Osteocyte (in vitro differentiated cells): ENCODE measurements around the gene ANKRD55. TPM values are rescaled to one million over a fixed set of nuclear protein-coding genes. Genes with fewer than 3 reads are reported as not detected.
"Not testable (repeated sequence)": the region's sequence is repeated elsewhere in the genome, so short reads cannot be mapped to it uniquely, and the experiment has no call there.

ENCODE experiments used
- DNase-seq: peaks from one replicate; pipeline ENCODE4 v3.0.0; 2021; ENCODE audit warnings: mixed read lengths; ENCODE audit not compliant: unreplicated experiment; ENCODE audit errors: extremely low spot score
- H3K27ac Mint-ChIP-seq: one replicate; pipeline ENCODE4 v1.8.0; 2021; ENCODE audit warnings: mild to moderate bottlenecking, mixed read lengths; ENCODE audit not compliant: unreplicated experiment
- H3K27me3 Mint-ChIP-seq: one replicate; pipeline ENCODE4 v1.8.0; 2021; ENCODE audit warnings: mixed read lengths; ENCODE audit not compliant: unreplicated experiment
- H3K36me3 Mint-ChIP-seq: one replicate; pipeline ENCODE4 v1.8.0; 2021; ENCODE audit warnings: mixed read lengths; ENCODE audit not compliant: unreplicated experiment
- H3K4me1 Mint-ChIP-seq: one replicate; pipeline ENCODE4 v1.8.0; 2021; ENCODE audit warnings: mixed read lengths; ENCODE audit not compliant: unreplicated experiment
- H3K4me3 Mint-ChIP-seq: one replicate; pipeline ENCODE4 v1.8.0; 2021; ENCODE audit warnings: mild to moderate bottlenecking, moderate library complexity, mixed read lengths; ENCODE audit not compliant: unreplicated experiment
- H3K9me3 Mint-ChIP-seq: one replicate; pipeline ENCODE4 v1.8.0; 2021; ENCODE audit warnings: mixed read lengths; ENCODE audit not compliant: unreplicated experiment
- total RNA-seq: library from RNA; stranded (reverse); gene quantifications from 2 replicates; pipeline ENCODE4 v1.2.1, GENCODE V29; 2021
- TF ChIP-seq, protein P1 (sequence below): fragments of 200-600 bp; sonication (generic); IDR thresholded peaks from 2 replicates; pipeline ENCODE4 v1.5.0; 2021; ENCODE audit warnings: antibody characterized with exemption, mild to moderate bottlenecking, moderate library complexity

The ANKRD55 gene
- total RNA-seq, 1 donor from 2014 or later: not detected

DNA sequence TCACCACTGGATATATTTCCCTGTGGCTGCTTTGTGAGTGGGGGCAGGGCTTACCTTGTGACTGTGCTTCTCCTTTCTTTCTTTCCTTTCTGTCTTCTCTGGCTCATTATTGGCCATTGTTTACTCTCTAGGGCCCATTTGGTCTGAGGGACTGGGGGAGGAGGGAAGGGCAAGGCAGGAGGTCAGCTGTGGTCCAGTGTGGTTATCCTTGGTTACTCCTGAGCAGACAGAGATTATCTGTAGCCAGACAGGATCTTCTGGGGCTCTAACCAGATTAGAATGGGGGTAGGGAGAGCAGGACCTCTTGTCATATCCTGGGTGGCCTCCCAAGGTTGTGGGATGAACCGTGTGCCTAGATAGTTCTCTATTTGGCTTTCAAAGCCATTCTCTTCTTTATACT is 71.2 kb downstream of the ANKRD55 start:
- Mint-ChIP-seq H3K4me1 (peaks cover 8% of the 10 kb centered on the region), H3K4me3 (no peak overlapping the region), H3K9me3 (no peaks in the 10 kb centered on the region), H3K36me3 (no peaks in the 10 kb centered on the region), H3K27ac (no peak overlapping the region), H3K27me3 (no peaks in the 10 kb centered on the region)
- no peak for DNase-seq
- TF ChIP-seq, protein P1, sequence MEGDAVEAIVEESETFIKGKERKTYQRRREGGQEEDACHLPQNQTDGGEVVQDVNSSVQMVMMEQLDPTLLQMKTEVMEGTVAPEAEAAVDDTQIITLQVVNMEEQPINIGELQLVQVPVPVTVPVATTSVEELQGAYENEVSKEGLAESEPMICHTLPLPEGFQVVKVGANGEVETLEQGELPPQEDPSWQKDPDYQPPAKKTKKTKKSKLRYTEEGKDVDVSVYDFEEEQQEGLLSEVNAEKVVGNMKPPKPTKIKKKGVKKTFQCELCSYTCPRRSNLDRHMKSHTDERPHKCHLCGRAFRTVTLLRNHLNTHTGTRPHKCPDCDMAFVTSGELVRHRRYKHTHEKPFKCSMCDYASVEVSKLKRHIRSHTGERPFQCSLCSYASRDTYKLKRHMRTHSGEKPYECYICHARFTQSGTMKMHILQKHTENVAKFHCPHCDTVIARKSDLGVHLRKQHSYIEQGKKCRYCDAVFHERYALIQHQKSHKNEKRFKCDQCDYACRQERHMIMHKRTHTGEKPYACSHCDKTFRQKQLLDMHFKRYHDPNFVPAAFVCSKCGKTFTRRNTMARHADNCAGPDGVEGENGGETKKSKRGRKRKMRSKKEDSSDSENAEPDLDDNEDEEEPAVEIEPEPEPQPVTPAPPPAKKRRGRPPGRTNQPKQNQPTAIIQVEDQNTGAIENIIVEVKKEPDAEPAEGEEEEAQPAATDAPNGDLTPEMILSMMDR: no peak

DNA sequence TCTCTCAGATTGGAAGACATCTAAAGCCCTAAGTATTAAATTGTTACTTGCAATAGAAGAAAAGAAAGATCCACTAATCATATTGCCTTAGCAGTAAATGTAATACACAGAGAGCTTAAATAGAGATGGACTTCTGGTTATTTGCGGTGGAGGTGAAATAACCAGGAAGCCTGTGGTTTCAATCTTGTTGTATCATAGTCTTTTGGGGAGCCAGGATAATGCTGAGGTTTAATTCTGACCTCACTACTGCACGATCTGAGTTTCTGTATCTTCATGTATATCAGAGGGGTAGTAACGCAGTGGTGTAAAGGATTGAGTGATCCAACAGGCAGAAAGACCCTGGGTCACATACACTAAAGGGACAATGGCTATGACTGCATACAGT is 71.7 kb downstream of the ANKRD55 start:
- Mint-ChIP-seq H3K4me3 (no peak overlapping the region), H3K4me1 (peaks cover 8% of the 10 kb centered on the region), H3K27ac (no peak overlapping the region), H3K36me3 (no peaks in the 10 kb centered on the region), H3K27me3 (no peaks in the 10 kb centered on the region), H3K9me3 (no peaks in the 10 kb centered on the region)
- no peak for DNase-seq
- TF ChIP-seq, protein P1: no peak

DNA sequence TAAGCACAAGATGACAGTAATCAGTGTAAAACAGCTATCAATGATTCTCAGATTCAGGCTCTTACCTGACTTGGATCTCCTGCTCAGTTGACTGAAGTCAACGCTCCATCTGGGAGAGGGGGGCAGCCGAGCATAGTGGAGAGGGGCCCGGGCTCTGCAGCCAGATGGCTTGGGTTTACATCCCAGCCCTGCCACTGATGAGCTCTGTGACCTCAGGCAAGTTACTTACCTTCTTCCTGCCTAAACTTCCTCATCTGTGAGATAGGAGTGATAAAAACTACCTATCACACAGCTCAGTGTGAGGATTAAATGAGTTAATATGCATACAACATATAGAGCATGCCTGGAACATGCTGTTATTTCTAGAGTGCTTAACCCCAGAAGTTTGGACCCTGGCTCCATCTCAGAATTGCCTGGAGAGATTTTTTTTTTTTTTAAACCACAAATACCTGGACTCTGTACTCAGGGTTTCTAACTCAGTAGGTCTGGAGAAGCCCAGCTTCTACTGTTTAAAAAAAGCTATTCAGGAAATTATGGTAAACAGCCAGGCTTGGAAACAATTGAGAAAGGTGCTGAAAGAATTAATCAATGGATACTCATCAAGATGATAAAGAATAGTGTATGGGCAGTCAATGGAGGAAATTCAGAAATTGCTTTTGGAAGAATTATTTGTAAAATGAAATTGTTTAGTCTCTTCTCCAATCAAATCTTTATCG is 72.2 kb downstream of the ANKRD55 start:
- Mint-ChIP-seq H3K27me3 (no peaks in the 10 kb centered on the region), H3K36me3 (no peaks in the 10 kb centered on the region), H3K4me1 (peaks cover 8% of the 10 kb centered on the region), H3K27ac (no peak overlapping the region), H3K4me3 (no peak overlapping the region), H3K9me3 (no peaks in the 10 kb centered on the region)
- TF ChIP-seq, protein P1: no peak
- no peak for DNase-seq

DNA sequence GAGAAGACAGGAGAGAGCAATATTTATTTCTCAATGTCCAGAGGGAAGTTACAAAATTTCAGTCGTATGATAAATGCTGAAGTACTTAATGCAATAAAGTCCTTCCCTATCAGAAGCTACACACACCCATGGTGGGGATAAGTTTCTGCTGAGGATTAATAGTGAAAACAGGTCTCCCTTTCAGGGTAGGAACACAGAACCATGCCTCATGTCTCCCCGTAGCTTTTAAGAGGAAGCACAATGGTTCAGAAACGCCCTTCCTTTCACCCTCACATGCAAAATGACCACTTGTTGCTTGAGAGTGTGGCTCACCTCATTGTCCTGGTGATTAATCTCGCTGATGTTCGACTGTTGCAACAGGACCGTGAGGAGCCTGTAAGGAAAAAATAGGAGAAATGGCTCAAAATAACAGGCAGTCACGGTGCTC is 73.6 kb downstream of the ANKRD55 start:
- Mint-ChIP-seq H3K4me1 (peaks cover 6% of the 10 kb centered on the region), H3K27ac (no peak overlapping the region), H3K36me3 (no peaks in the 10 kb centered on the region), H3K9me3 (no peaks in the 10 kb centered on the region), H3K27me3 (no peaks in the 10 kb centered on the region), H3K4me3 (no peak overlapping the region)
- TF ChIP-seq, protein P1: no peak
- DNase-seq: no peak

DNA sequence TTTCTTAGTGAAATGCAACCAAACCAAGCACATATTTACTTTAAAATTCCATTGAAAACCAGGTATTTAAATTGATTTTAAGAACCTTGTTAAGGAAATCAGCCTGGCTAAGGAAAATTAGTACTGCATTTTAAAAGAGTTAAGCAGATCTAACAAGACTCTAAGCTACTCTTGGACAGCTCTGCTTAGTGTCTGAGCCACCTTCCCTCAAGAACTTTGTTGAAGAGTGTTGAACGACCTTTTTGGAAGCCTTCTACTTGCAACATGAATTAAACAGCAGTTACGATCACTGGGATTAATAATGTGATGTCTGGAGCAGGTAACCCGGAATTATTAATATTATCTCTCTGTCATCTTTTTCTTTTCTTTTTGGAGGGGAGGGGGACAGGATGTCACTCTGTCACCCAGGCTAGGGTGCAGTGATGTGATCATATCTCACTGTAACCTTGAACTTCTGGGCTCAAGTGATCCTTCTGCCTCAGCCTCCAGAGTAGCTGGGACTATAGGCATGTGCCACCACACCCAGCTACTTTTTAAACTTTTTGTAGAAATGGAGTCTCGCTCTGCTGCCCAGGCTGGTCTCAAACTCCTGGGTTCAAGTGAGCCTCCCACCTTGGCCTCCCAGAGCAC is 74.7 kb downstream of the ANKRD55 start:
- H3K4me3 Mint-ChIP-seq: no peak overlapping the region
- H3K27me3 Mint-ChIP-seq: no peaks in the 10 kb centered on the region

DNA sequence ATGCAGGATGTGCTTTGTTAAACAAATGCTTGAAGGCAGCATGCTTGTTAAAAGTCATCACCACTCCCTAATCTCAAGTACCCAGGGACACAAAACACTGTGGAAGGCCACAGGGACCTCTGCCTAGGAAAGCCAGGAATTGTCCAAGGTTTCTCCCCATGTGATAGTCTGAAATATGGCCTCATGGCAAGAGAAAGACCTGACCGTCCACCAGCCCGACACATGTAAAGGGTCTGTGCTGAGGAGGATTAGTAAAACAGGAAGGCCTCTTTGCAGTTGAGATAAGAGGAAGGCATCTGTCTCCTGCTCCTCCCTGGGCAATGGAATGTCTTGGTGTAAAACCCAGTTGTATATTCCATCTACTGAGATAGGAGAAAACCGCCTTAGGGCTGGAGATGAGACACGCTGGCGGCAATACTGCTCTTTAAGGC is 75.9 kb downstream of the ANKRD55 start:
- H3K4me1 Mint-ChIP-seq, H3K36me3 Mint-ChIP-seq, H3K4me3 Mint-ChIP-seq, DNase-seq, H3K9me3 Mint-ChIP-seq, H3K27me3 Mint-ChIP-seq, H3K27ac Mint-ChIP-seq: not testable (repeated sequence)

More for the DNA sequence above, 74.7 kb downstream of the ANKRD55 start:
- DNase-seq: no peak
- TF ChIP-seq, protein P1: no peak
- no peak overlapping the region for H3K27ac Mint-ChIP-seq
- no peaks in the 10 kb centered on the region for H3K4me1 Mint-ChIP-seq
- no peaks in the 10 kb centered on the region for H3K9me3 Mint-ChIP-seq
- no peaks in the 10 kb centered on the region for H3K36me3 Mint-ChIP-seq

DNA sequence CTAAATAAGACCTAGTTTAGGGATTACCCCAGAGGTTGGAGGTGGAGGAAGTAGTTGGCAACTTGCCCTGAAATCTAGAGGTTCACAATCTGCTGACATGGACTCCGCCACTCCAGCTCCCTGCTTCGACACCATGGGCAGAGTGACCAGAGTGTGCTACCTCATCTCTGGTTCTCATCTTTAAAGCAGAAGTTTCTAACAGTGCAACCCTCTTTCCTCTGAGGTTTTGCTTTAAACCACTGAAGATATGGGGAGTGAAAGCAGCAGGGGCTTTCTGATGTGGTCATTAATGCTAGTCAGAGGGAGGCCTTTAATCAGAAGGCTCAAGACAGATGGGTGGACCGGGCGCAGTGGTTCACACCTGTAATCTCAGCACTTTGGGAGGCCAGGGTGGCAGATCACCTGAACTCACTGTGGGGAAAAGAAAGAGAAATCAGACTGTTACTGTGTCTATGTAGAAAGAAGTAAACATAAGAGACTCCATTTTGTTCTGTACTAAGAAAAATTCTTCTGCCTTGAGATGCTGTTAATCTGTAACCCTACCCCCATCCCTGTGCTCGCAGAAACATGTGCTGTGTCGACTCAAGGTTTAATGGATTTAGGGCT is 76.4 kb downstream of the ANKRD55 start:
- not testable (repeated sequence) for H3K9me3 Mint-ChIP-seq, H3K27ac Mint-ChIP-seq, H3K36me3 Mint-ChIP-seq, H3K27me3 Mint-ChIP-seq, H3K4me3 Mint-ChIP-seq, DNase-seq
- peaks cover 10% of the 10 kb centered on the region for H3K4me1 Mint-ChIP-seq
